B cell (primary cell): ENCODE data around the gene MUC20. TPM values are rescaled to one million over a fixed set of nuclear protein-coding genes. Genes with fewer than 3 reads are reported as not detected.

Experiments
- ATAC-seq: fragments of 200-7000 bp; cut with Tn5 transposase; one replicate; pipeline ENCODE4 v1.10.0; 2021; ENCODE audit warnings: low read depth, mild to moderate bottlenecking, moderate number of reproducible peaks, moderate library complexity
- CTCF ChIA-PET: fragments of 350-600 bp; sonication (Branson Sonifier 250); formaldehyde crosslinking; loops from one replicate; lab custom pipeline; 2021; ENCODE audit warnings: antibody characterized with exemption, inconsistent platforms; lab: Charles Lee
- POLR2A ChIA-PET: fragments of 350-600 bp; sonication (Branson Sonifier 250); formaldehyde crosslinking; loops from one replicate; lab custom pipeline; 2021; ENCODE audit warnings: antibody characterized with exemption; lab: Charles Lee
- DNase-seq: peaks from one replicate; pipeline ENCODE4 v3.0.0; 2013
- H2AFZ ChIP-seq: 2 replicates; pipeline ENCODE4 v1.6.1; 2012; ENCODE audit warnings: mild to moderate bottlenecking, low read depth, low read length; ENCODE audit not compliant: insufficient read depth, poor library complexity, severe bottlenecking
- H3K27ac ChIP-seq, 2 donors: 1 replicate in 1 of 2; 2 replicates in 1 of 2; pipeline ENCODE4 v1.5.1; 2012 to 2013; ENCODE audit warnings: low read length in 2 of 2, mild to moderate bottlenecking in 2 of 2, moderate library complexity in 1 of 2
- H3K27me3 ChIP-seq, 4 experiments: fragments of 200-600 bp in 1 of 4; sonication (generic) in 1 of 4; replicated peaks in 1 of 4; 1 replicate in 2 of 4; 2 replicates in 2 of 4; pipeline versions ENCODE4 v1.6.1 to v1.7.0; 2013 to 2016; ENCODE audit warnings: low read length in 3 of 4, mild to moderate bottlenecking in 2 of 4, mixed read lengths in 1 of 4, moderate library complexity in 1 of 4; ENCODE audit not compliant: insufficient read depth in 4 of 4, control insufficient read depth in 3 of 4; ENCODE audit errors: control extremely low read depth in 1 of 4
- H3K36me3 ChIP-seq, 2 experiments: replicated peaks in 1 of 2; 1 replicate in 1 of 2; 2 replicates in 1 of 2; pipeline versions ENCODE4 v1.6.1 to v1.7.1; 2013; ENCODE audit warnings: low read length in 1 of 2; ENCODE audit not compliant: insufficient read depth in 2 of 2, control insufficient read depth in 1 of 2; ENCODE audit errors: control extremely low read depth in 1 of 2, extremely low read depth in 1 of 2
- H3K4me1 ChIP-seq, 2 donors: fragments of 200-600 bp in 1 of 2; sonication (generic) in 1 of 2; 1 replicate in 1 of 2; 2 replicates in 1 of 2; pipeline versions ENCODE4 v1.5.1 to v1.6.1; 2013 to 2017; ENCODE audit warnings: low read length in 2 of 2; ENCODE audit not compliant: control insufficient read depth in 2 of 2, insufficient read depth in 2 of 2
- H3K4me2 ChIP-seq: replicated peaks from 2 replicates; pipeline ENCODE3; 2012; ENCODE audit warnings: mild to moderate bottlenecking, low read depth, low read length; ENCODE audit not compliant: poor library complexity, severe bottlenecking
- H3K4me3 ChIP-seq, 5 experiments: fragments of 200-600 bp in 1 of 5; sonication (generic) in 1 of 5; 1 replicate in 3 of 5; 2 replicates in 2 of 5; pipeline versions ENCODE4 v1.5.1 to v1.7.0; 2011 to 2016; ENCODE audit warnings: low read length in 4 of 5, mild to moderate bottlenecking in 4 of 5, low read depth in 2 of 5, control low read depth in 1 of 5, moderate library complexity in 1 of 5; ENCODE audit not compliant: insufficient read depth in 1 of 5; ENCODE audit errors: control extremely low read depth in 1 of 5, extremely low read depth in 1 of 5
- H3K79me2 ChIP-seq: fragments of 200-600 bp; sonication (generic); one replicate; pipeline ENCODE4 v1.6.0; 2016; ENCODE audit warnings: low read length; ENCODE audit not compliant: control insufficient read depth, insufficient read depth
- H3K9ac ChIP-seq: fragments of 200-600 bp; sonication (generic); 2 replicates; pipeline ENCODE4 v1.6.1; 2017; ENCODE audit warnings: mild to moderate bottlenecking, low read length, moderate library complexity
- H3K9me3 ChIP-seq, 3 donors: one replicate each; pipeline versions ENCODE4 v1.6.1 to v1.7.1; 2013; ENCODE audit warnings: low read length in 2 of 3; ENCODE audit not compliant: control insufficient read depth in 2 of 3, insufficient read depth in 1 of 3; ENCODE audit errors: control extremely low read depth in 1 of 3
- H4K20me1 ChIP-seq: 2 replicates; pipeline ENCODE4 v1.6.0; 2012; ENCODE audit warnings: mild to moderate bottlenecking, low read length; ENCODE audit not compliant: insufficient read depth, control insufficient read depth, poor library complexity, severe bottlenecking
- H3K27ac Mint-ChIP-seq: one replicate; pipeline ENCODE4 v1.8.0; 2021; ENCODE audit warnings: mixed read lengths
- H3K27me3 Mint-ChIP-seq: one replicate; pipeline ENCODE4 v1.8.0; 2021; ENCODE audit warnings: mixed read lengths
- H3K4me1 Mint-ChIP-seq: one replicate; pipeline ENCODE4 v1.8.0; 2021; ENCODE audit warnings: mixed read lengths
- H3K4me3 Mint-ChIP-seq: one replicate; pipeline ENCODE4 v1.8.0; 2021; ENCODE audit warnings: mixed read lengths
- H3K9me3 Mint-ChIP-seq: one replicate; pipeline ENCODE4 v1.8.0; 2022; ENCODE audit warnings: mixed read lengths; ENCODE audit not compliant: insufficient read depth
- CTCF ChIP-seq: fragments of 200-600 bp; IDR thresholded peaks from one replicate; pipeline ENCODE4 v1.8.0; 2022; ENCODE audit warnings: antibody characterized with exemption, mild to moderate bottlenecking
- EZH2 ChIP-seq: IDR thresholded peaks from 2 replicates; pipeline ENCODE4 v1.6.1; 2012; ENCODE audit warnings: borderline replicate concordance, low read depth, mild to moderate bottlenecking, moderate library complexity, low read length; ENCODE audit not compliant: insufficient read depth, poor library complexity, severe bottlenecking
- WGBS: methylation state at CpG from one replicate; pipeline ENCODE4 v1.1.5; 2013; ENCODE audit warnings: missing lambda C conversion rate; ENCODE audit not compliant: insufficient coverage; 5-methylcytosine and 5-hydroxymethylcytosine counted together
- intact Hi-C: fragments of 100-400 bp; cut with micrococcal nuclease; formaldehyde crosslinking; loops from one replicate; pipeline ENCODE4 v1.10.0; 2022
- polyA plus RNA-seq: library from polyadenylated mRNA; depleted of rRNA; stranded (reverse); fragments of >200 nt; gene quantifications from 2 replicates; pipeline ENCODE4 v1.2.3, GENCODE V29; 2012
- total RNA-seq, 2 donors: library from RNA; stranded (reverse); fragments of 120-200 nt in 1 of 2; gene quantifications; 1 replicate in 1 of 2; 2 replicates in 1 of 2; pipeline versions ENCODE4 v1.2.3 to v1.2.4, GENCODE V29; 2013 to 2022

Gene MUC20
- total and polyA plus RNA-seq, 2 donors (not counting 1 experiment from before 2014, with no cell fraction given) = 11.0 to 15.6 TPM

GRCh38 chr3:195752066-195752465 is 31.3 kb downstream of the MUC20 start:
- DNase-seq (no peak), ATAC-seq (no peak)
- ChIA-PET POLR2A (no interaction called here), CTCF (no interaction called here)
- intact Hi-C loops = no loop called here
- no peaks in the 10 kb centered on the region for H3K79me2 ChIP-seq
- no peaks in the 10 kb centered on the region for H3K36me3 ChIP-seq
- H3K9me3 Mint-ChIP-seq = no peaks in the 10 kb centered on the region
- no peak overlapping the region for H2AFZ ChIP-seq
- WGBS = 91% methylated on average over 7 of the region's 13 CpGs
- TF ChIP-seq CTCF (no peak), EZH2 (no peak)
- H3K4me3 Mint-ChIP-seq = no peak overlapping the region
- peaks cover 14% of the 10 kb centered on the region for H3K4me1 Mint-ChIP-seq
- no peak overlapping the region for H3K27ac ChIP-seq
- peaks cover 38% of the 10 kb centered on the region for H3K27me3 Mint-ChIP-seq
- peaks cover 3 to 5% of the 10 kb centered on the region in 2 donors for H3K4me1 ChIP-seq
- H3K27ac Mint-ChIP-seq = no peak overlapping the region
- no peak overlapping the region for H3K9ac ChIP-seq
- peaks cover 0 to 12% (median 0%) of the 10 kb centered on the region in 3 donors for H3K9me3 ChIP-seq
- H4K20me1 ChIP-seq = no peaks in the 10 kb centered on the region
- no peak overlapping the region for H3K4me2 ChIP-seq
- H3K4me3 ChIP-seq = no peak overlapping the region
- H3K27me3 ChIP-seq = peaks cover 0 to 25% (median 2%) of the 10 kb centered on the region in 4 experiments

DNA sequence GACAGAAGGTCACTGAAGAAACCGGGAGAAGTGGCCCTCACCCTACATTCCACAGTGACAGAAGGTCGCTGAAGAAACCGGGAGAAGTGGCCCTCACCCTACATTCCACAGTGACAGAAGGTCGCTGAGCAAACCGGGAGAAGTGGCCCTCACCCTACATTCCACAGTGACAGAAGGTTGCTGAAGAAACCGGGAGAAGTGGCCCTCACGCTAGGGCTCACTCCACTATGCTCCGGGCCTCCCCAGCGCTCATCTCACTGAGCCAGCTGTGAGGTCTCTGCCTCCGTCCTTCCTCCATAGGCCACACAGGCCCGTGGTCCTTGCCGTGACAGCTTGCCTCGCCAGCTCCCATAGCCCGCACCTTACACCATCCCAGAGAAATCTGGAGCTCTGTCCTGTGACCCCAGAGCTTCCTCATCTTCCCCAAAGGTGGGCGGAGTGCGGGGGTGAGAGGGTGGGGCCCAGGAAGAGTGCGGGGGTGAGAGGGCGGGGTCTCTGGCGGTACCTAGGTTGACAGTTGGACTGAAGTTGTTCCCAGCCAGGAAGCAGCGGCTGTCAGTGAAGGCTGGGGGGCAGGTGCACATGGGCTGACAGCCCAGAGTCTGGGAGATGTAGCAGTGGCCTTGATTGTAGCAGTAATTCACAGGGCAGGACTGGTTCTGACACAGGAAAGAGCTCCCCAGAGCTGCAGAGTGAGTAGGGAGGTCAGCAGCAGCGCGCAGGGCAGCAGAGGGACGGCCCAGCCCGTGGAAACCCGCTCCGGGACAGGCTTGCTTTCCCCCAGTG is 32.0 kb downstream of the MUC20 start:
- DNase-seq (no peak), ATAC-seq (no peak)
- ChIA-PET CTCF (no interaction called here), POLR2A (no interaction called here)
- Mint-ChIP-seq H3K4me3 (no peak overlapping the region), H3K27me3 (peaks cover 41% of the 10 kb centered on the region), H3K4me1 (peaks cover 10% of the 10 kb centered on the region), H3K9me3 (no peaks in the 10 kb centered on the region), H3K27ac (no peak overlapping the region)
- H3K4me1 ChIP-seq = peaks cover 3 to 5% of the 10 kb centered on the region in 2 donors
- H3K4me3 ChIP-seq = no peak overlapping the region
- H3K36me3 ChIP-seq = no peaks in the 10 kb centered on the region
- no peaks in the 10 kb centered on the region for H3K79me2 ChIP-seq
- H3K9me3 ChIP-seq = peaks cover 0 to 6% (median 0%) of the 10 kb centered on the region in 3 donors
- H3K4me2 ChIP-seq = no peak overlapping the region
- TF ChIP-seq CTCF = no peak
- TF ChIP-seq EZH2 = no peak
- H3K27me3 ChIP-seq = peaks cover 0 to 24% (median 3%) of the 10 kb centered on the region in 4 experiments
- H4K20me1 ChIP-seq = no peaks in the 10 kb centered on the region
- no peak overlapping the region for H2AFZ ChIP-seq
- WGBS = 83% methylated on average over 18 of the region's 26 CpGs
- intact Hi-C loops = no loop called here
- no peak overlapping the region for H3K9ac ChIP-seq
- H3K27ac ChIP-seq = no peak overlapping the region
